Measurements from ENCODE around the gene DAB2IP.

DAB2IP gene

DNA sequence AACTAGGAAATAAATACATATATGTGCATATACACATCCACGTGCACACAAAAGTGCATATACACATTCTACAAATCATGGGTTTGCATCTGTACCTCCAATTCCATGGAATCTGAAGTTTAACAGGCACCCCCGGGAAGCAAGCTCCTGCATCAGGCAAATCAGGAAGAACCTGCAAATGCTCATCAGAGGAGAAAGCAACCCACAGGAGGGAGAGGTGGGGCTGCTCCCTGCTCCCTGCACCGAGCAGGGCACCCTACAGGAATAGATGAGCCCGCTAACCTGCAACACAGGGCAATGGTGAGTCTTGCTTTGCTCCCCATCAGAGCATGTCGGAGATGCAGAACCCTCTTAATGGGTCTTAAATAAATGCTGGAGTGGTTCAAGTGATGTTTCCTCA lies 151.3 kb downstream of the DAB2IP start:
- in situ Hi-C loops (cut with HindIII; ENCODE audit: low sequenced_read_pairs) = no loop called here
- DNase-seq (ENCODE audit: low read depth, low spot score) = no peak
- no peak overlapping the region for H3K4me3 ChIP-seq (ENCODE audit: low read depth, low read length)
- TF ChIP-seq, protein P1, sequence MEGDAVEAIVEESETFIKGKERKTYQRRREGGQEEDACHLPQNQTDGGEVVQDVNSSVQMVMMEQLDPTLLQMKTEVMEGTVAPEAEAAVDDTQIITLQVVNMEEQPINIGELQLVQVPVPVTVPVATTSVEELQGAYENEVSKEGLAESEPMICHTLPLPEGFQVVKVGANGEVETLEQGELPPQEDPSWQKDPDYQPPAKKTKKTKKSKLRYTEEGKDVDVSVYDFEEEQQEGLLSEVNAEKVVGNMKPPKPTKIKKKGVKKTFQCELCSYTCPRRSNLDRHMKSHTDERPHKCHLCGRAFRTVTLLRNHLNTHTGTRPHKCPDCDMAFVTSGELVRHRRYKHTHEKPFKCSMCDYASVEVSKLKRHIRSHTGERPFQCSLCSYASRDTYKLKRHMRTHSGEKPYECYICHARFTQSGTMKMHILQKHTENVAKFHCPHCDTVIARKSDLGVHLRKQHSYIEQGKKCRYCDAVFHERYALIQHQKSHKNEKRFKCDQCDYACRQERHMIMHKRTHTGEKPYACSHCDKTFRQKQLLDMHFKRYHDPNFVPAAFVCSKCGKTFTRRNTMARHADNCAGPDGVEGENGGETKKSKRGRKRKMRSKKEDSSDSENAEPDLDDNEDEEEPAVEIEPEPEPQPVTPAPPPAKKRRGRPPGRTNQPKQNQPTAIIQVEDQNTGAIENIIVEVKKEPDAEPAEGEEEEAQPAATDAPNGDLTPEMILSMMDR (IDR thresholded peaks at IDR 0.05; ENCODE audit: low read depth, low read length) = no peak

DNA sequence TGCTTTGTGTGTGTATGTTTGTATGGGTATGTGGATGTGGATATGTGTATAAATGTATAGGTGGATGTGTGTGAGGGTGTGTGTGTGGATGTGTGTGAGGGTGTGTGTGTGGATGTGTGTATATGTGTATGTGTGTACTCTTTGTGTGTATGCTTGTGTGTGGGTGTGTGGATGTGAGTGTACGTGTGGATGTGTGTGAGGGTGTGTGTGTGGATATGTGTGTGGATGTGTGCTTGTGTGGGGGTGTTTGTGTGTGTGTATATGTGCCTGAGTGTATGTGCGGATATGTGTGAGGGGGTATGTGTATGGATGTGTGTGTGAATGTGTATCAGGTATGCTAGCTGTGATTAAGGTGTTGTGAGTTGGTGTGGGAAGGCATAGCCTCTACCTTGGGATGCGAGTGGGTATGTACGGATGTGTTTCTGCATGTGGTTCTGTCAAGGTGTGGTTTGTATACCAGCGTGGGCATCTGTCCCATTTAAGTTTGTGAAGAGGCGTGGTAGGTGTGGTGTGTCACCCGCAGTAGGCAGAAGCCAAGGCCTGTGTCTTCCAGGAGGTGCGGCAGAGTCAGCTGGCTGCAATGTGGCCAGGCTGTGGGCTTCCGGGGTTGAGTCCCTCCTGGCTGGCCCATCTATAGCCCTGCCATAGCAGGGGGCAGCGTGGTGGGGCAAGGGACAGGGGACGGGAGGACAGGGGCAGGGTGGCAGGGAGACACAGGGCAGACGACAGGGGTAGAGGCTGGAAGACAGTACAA lies 155.8 kb downstream of the DAB2IP start:
- no peak overlapping the region for H3K4me3 ChIP-seq (ENCODE audit: low read depth, low read length)
- in situ Hi-C loops (cut with HindIII; ENCODE audit: low sequenced_read_pairs) = no loop called here
- no peak for DNase-seq (ENCODE audit: low read depth, low spot score)
- TF ChIP-seq, protein P1 (IDR thresholded peaks at IDR 0.05; ENCODE audit: low read depth, low read length) = no peak

DNA sequence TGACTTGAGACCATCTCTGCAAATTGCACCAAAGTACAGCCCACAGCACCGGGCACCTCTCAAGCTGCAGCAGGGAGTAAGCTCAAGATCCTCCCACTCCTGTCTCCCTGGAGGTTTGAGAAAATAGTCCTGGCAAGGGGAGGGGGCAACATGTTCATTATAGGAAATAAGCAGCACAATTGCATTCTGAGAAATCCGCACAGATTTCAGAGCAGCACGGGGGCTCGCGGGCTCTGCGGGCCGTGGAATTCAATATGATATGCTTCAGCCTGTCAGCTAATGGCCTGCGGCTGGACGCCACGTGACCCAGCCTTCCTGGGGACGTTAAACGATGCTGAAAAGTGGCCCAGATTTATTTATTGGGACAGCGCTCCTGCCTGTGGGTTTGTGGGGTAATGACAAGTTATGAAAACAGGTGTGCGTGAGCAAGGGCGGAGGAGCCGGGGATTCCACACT lies 156.4 kb downstream of the DAB2IP start:
- in situ Hi-C loops (cut with HindIII; ENCODE audit: low sequenced_read_pairs) = no loop called here
- H3K4me3 ChIP-seq (ENCODE audit: low read depth, low read length) = no peak overlapping the region
- DNase-seq (ENCODE audit: low read depth, low spot score) = no peak
- TF ChIP-seq, protein P1 (IDR thresholded peaks at IDR 0.05; ENCODE audit: low read depth, low read length) = no peak

DNA sequence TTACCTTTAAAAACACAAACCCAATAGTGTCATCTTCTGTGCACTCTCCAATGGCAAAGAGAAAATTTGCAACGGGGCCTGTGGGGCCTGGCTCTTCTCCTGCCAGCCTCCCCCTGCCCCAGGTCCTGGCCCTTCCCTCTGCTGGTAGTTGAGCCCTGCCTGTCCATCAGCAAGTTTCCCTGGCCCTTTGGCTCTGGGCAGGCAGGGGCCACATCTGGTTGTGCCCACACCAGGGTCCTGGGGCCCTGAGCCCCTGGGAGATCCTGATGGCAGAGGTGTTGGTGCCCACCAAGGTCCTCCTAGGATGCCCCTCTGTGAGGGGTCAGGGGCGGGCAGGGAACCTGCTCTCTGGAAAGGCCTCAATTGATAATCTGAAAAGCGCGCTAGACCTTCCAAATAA lies 157.3 kb downstream of the DAB2IP start:
- no peak overlapping the region for H3K4me3 ChIP-seq (ENCODE audit: low read depth, low read length)
- TF ChIP-seq, protein P1 (IDR thresholded peaks at IDR 0.05; ENCODE audit: low read depth, low read length) = no peak
- in situ Hi-C loops (cut with HindIII; ENCODE audit: low sequenced_read_pairs) = no loop called here
- no peak for DNase-seq (ENCODE audit: low read depth, low spot score)

DNA sequence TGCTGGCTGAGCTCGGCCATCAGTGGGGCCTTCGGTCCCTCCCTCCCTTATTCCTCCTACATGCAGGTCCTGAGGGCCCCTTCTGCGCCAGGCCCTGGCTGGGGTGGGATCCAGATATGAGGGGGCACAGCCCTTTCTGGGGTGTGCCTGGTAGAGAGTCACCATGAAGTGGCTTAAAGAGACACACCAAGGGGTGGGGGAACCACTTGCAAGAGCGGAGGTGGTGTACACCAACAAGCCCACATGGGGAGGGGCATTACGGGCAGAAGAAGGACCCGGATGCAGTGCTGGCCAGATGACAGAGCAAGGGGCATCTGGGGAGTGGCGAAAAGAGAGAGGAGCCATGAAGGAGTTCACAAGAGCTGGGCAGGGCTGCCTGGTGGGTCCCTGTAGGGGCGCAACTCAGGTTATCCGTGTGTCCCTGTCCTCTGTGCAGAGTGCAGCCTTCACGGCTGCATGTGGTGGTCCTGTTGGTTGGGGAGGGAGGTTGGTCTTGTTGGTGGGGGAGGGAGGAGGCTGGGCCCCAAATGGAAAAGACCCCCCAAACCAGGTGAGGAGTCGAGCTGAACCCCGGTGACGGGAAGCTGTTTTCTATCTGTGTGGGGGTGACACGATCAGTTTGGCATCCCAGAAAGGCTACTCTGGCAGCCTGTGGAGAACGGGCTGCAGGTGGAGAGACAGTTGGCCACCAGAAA lies 158.1 kb downstream of the DAB2IP start:
- no peak overlapping the region for H3K4me3 ChIP-seq (ENCODE audit: low read depth, low read length)
- DNase-seq (ENCODE audit: low read depth, low spot score) = no peak
- TF ChIP-seq, protein P1 (IDR thresholded peaks at IDR 0.05; ENCODE audit: low read depth, low read length) = no peak
- in situ Hi-C loops (cut with HindIII; ENCODE audit: low sequenced_read_pairs) = no loop called here

DNA sequence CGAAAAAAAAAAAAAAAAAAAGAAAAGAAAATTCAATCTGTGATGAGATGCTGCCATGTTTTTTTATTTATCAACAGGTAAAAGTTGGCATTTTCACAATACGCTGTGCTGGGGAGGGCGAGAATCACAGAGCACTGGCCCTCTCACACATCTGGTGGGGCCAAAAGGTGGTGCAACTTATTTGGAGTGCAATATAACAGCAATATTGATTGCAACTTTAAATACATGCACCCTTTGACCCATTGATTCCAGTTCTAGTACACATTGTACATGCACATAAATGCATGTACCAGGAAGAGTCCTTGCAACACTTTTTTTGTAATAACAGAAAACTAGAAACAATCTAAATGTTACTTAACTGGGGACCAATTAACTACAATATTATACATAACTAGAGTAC lies 159.1 kb downstream of the DAB2IP start:
- TF ChIP-seq, protein P1 (IDR thresholded peaks at IDR 0.05; ENCODE audit: low read depth, low read length) = no peak
- no peak overlapping the region for H3K4me3 ChIP-seq (ENCODE audit: low read depth, low read length)
- no peak for DNase-seq (ENCODE audit: low read depth, low spot score)
- in situ Hi-C loops (cut with HindIII; ENCODE audit: low sequenced_read_pairs) = no loop called here

Data from astrocyte of the spinal cord (primary cell).